Measurements from ENCODE around the gene TRIP10. TPM values are rescaled to one million over a fixed set of nuclear protein-coding genes. Genes with fewer than 3 reads are reported as not detected.
"Not testable (repeated sequence)": the region's sequence is repeated elsewhere in the genome, so short reads cannot be mapped to it uniquely, and the experiment has no call there.

The TRIP10 gene
- total RNA-seq, 1 donor from 2014 or later = 53.0 TPM

DNA sequence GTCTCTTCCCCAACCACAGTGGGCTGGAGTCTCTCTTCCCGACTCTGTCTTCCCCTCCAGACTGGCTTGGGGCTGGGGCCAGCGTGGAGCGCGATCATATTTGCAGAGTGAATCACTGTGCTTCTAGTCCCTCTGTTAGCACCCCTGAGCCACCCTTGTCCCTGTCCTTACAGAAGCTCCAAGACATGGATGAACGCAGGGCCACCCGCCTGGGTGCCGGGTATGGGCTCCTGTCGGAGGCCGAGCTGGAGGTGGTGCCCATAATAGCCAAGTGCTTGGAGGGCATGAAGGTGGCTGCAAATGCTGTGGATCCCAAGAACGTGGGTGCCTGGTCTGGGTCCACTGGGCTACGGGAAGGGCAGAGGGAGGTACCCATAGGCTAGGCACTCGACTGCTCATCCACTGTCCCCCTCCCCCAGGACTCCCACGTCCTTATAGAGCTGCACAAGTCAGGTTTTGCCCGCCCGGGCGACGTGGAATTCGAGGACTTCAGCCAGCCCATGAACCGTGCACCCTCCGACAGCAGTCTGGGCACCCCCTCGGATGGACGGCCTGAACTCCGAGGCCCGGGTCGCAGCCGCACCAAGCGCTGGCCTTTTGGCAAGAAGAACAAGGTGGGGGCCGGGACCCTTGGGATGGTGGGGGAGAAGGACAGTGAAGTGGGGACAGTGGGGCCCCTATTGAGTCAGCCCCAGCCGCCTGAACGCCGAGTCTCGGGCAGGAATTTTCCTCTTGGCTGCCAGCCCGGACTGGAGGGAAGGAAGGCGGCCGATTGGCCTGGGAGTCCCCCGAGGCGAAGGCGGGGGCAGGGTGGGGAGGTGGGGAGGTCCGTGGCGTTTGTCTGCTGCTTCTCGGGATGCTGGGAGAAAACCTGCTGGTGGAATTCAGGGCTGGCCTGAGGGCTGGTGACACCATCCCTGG is 5.2 kb downstream of the TRIP10 start:
- Histone ChIP-seq H3K4me2 (peak overlapping the region; percentile 68), H3K79me2 (ENCODE audit: low read depth) (peaks cover 25% of the 10 kb centered on the region), H2AFZ (replicated peaks) (no peak overlapping the region), H3K9me3 (ENCODE audit: low read depth) (no peaks in the 10 kb centered on the region), H3K27me3 (no peaks in the 10 kb centered on the region), H3K4me3 (peak overlapping the region; percentile 25), H4K20me1 (ENCODE audit: low read depth) (no peaks in the 10 kb centered on the region), H3K27ac (peak overlapping the region; percentile 92), H3K9ac (no peak overlapping the region), H3K36me3 (peaks cover 3% of the 10 kb centered on the region), H3F3A (ENCODE audit: low read depth) (peaks cover 46% of the 10 kb centered on the region), H3K4me1 (peaks cover 39% of the 10 kb centered on the region)
- peak; percentile 34 for DNase-seq (ENCODE audit: low spot score)
- TF ChIP-seq EZH2phosphoT487 (IDR thresholded peaks at IDR 0.05) = no peak
- no peak for TF ChIP-seq EZH2 (IDR thresholded peaks at IDR 0.05)
- TF ChIP-seq, protein P1, sequence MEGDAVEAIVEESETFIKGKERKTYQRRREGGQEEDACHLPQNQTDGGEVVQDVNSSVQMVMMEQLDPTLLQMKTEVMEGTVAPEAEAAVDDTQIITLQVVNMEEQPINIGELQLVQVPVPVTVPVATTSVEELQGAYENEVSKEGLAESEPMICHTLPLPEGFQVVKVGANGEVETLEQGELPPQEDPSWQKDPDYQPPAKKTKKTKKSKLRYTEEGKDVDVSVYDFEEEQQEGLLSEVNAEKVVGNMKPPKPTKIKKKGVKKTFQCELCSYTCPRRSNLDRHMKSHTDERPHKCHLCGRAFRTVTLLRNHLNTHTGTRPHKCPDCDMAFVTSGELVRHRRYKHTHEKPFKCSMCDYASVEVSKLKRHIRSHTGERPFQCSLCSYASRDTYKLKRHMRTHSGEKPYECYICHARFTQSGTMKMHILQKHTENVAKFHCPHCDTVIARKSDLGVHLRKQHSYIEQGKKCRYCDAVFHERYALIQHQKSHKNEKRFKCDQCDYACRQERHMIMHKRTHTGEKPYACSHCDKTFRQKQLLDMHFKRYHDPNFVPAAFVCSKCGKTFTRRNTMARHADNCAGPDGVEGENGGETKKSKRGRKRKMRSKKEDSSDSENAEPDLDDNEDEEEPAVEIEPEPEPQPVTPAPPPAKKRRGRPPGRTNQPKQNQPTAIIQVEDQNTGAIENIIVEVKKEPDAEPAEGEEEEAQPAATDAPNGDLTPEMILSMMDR (IDR thresholded peaks at IDR 0.05) = no peak
- H3K36me3 Mint-ChIP-seq = peaks cover 10% of the 10 kb centered on the region
- no peaks in the 10 kb centered on the region for H3K9me3 Mint-ChIP-seq
- H3K4me1 Mint-ChIP-seq = peaks cover 36% of the 10 kb centered on the region
- peak overlapping the region; percentile 87 for H3K27ac Mint-ChIP-seq
- peak overlapping the region; percentile 72 for H3K4me3 Mint-ChIP-seq
- no peaks in the 10 kb centered on the region for H3K27me3 Mint-ChIP-seq (ENCODE audit: insufficient read depth, low read depth)

DNA sequence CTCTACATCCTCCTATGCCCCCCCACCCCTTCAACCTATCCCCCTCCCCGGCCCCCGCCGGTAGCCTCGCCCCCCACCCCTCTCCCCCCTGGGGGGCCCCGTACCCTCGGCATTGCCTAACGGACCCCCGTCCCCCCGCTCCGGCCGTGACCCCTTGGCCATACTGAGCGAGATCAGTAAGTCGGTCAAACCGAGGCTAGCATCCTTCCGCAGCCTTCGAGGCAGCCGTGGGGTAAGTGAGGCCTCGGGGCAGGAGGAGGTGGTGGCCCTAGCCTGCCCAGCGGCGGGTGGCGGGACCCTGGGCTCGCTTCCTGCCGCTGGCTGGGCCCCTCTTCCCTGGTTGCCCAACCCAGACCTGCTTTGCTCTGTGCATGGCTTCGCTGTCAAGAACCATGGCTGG is 6.5 kb downstream of the TRIP10 start:
- H3K9ac ChIP-seq = no peak overlapping the region
- Mint-ChIP-seq H3K27me3 (ENCODE audit: insufficient read depth, low read depth) (no peaks in the 10 kb centered on the region), H3K27ac (no peak overlapping the region), H3K4me3 (no peak overlapping the region), H3K4me1 (peaks cover 34% of the 10 kb centered on the region), H3K9me3 (no peaks in the 10 kb centered on the region), H3K36me3 (peaks cover 13% of the 10 kb centered on the region)
- TF ChIP-seq EZH2phosphoT487 (IDR thresholded peaks at IDR 0.05) (no peak), EZH2 (IDR thresholded peaks at IDR 0.05) (no peak)
- TF ChIP-seq, protein P1 (IDR thresholded peaks at IDR 0.05) = no peak
- peaks cover 15% of the 10 kb centered on the region for H3K79me2 ChIP-seq (ENCODE audit: low read depth)
- H2AFZ ChIP-seq (replicated peaks) = no peak overlapping the region
- no peak for DNase-seq (ENCODE audit: low spot score)
- H3F3A ChIP-seq (ENCODE audit: low read depth) = peaks cover 35% of the 10 kb centered on the region
- H3K4me1 ChIP-seq = peaks cover 39% of the 10 kb centered on the region
- peaks cover 3% of the 10 kb centered on the region for H3K36me3 ChIP-seq
- H3K4me3 ChIP-seq = no peak overlapping the region
- no peak overlapping the region for H3K27ac ChIP-seq
- no peaks in the 10 kb centered on the region for H3K27me3 ChIP-seq
- no peak overlapping the region for H3K4me2 ChIP-seq
- no peaks in the 10 kb centered on the region for H3K9me3 ChIP-seq (ENCODE audit: low read depth)
- H4K20me1 ChIP-seq (ENCODE audit: low read depth) = no peaks in the 10 kb centered on the region

DNA sequence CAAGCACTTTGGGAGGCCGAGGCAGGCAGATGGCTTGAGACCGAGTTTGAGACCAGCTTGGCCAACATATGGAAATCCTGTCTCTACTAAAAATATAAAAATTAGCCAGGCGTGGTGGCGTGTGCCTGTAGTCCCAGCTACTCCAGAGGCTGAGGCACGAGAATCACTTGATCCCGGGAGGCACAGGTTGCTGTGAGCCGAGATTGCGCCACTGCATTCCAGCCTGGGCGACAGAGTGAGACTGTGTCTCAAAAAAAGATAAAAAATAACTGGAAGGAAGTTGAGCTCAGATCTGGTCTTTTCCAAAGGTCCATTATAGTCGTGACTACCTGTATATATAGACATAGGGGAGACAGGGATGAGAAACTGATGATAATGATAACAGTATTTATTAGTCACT is 9.1 kb downstream of the TRIP10 start:
- H3K9me3 Mint-ChIP-seq; H3K4me2 ChIP-seq; H3K79me2 ChIP-seq (ENCODE audit: low read depth); H3K4me3 ChIP-seq; H3K27me3 Mint-ChIP-seq (ENCODE audit: insufficient read depth, low read depth); H2AFZ ChIP-seq (replicated peaks); H3K9me3 ChIP-seq (ENCODE audit: low read depth); H3K27ac Mint-ChIP-seq; H3K27me3 ChIP-seq; H4K20me1 ChIP-seq (ENCODE audit: low read depth); H3K27ac ChIP-seq; H3K9ac ChIP-seq; DNase-seq (ENCODE audit: low spot score); H3K4me3 Mint-ChIP-seq; H3K36me3 ChIP-seq: not testable (repeated sequence)
- Mint-ChIP-seq H3K36me3 (peaks cover 18% of the 10 kb centered on the region), H3K4me1 (peaks cover 19% of the 10 kb centered on the region)
- peaks cover 37% of the 10 kb centered on the region for H3F3A ChIP-seq (ENCODE audit: low read depth)
- H3K4me1 ChIP-seq = peaks cover 20% of the 10 kb centered on the region

DNA sequence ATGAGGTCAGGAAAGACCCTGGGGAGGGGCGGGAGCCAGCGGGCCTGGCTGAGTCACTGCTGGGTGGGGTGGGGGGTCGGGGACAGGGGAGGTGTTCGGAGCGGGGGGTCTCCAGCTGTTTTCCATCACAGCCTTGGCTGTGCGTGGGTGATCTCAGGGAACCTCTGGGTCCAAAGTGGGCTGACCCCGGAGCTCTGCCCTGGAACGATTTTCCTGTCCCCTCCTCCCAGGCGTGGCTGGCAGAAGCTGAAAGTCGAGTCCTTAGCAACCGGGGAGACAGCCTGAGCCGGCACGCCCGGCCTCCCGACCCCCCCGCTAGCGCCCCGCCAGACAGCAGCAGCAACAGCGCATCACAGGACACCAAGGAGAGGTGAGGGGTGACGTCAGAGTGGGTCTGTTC is 10.6 kb downstream of the TRIP10 start:
- Histone ChIP-seq H3K79me2 (ENCODE audit: low read depth) (no peaks in the 10 kb centered on the region), H4K20me1 (ENCODE audit: low read depth) (peaks cover 6% of the 10 kb centered on the region), H3K9ac (no peak overlapping the region), H3F3A (ENCODE audit: low read depth) (peaks cover 29% of the 10 kb centered on the region), H3K4me1 (peaks cover 6% of the 10 kb centered on the region), H3K27me3 (no peaks in the 10 kb centered on the region), H2AFZ (replicated peaks) (no peak overlapping the region), H3K9me3 (ENCODE audit: low read depth) (no peaks in the 10 kb centered on the region), H3K4me2 (no peak overlapping the region), H3K4me3 (no peak overlapping the region), H3K27ac (no peak overlapping the region), H3K36me3 (peaks cover 3% of the 10 kb centered on the region)
- TF ChIP-seq, protein P1 (IDR thresholded peaks at IDR 0.05) = no peak
- TF ChIP-seq EZH2phosphoT487 (IDR thresholded peaks at IDR 0.05) = no peak
- TF ChIP-seq EZH2 (IDR thresholded peaks at IDR 0.05) = no peak
- H3K4me1 Mint-ChIP-seq = peaks cover 8% of the 10 kb centered on the region
- DNase-seq (ENCODE audit: low spot score) = no peak
- no peak overlapping the region for H3K27ac Mint-ChIP-seq
- H3K4me3 Mint-ChIP-seq = no peak overlapping the region
- peaks cover 14% of the 10 kb centered on the region for H3K36me3 Mint-ChIP-seq
- peaks cover 7% of the 10 kb centered on the region for H3K27me3 Mint-ChIP-seq (ENCODE audit: insufficient read depth, low read depth)
- no peaks in the 10 kb centered on the region for H3K9me3 Mint-ChIP-seq
